Lung (tissue), 12 donors: ENCODE data around the gene TRPM6. TPM values are rescaled to one million over a fixed set of nuclear protein-coding genes. Genes with fewer than 3 reads are reported as not detected.

Experiments used
- ATAC-seq: fragments of 200-7000 bp; cut with Tn5 transposase; one replicate; pipeline ENCODE4 v1.9.1; 2020; ENCODE audit warnings: moderate number of reproducible peaks; ENCODE audit not compliant: insufficient read depth, low FRiP score
- DNase-seq, 3 donors: peaks; one replicate each; pipeline ENCODE4 v3.0.0-alpha.2; 2013 to 2017
- H3K27ac ChIP-seq, 2 donors: one replicate each; pipeline ENCODE4 v1.5.1; 2013; ENCODE audit warnings: mild to moderate bottlenecking in 2 of 2, moderate library complexity in 2 of 2, control low read depth in 1 of 2, inconsistent platforms in 1 of 2, low read depth in 1 of 2, low read length in 1 of 2
- H3K27me3 ChIP-seq, 3 donors: one replicate each; pipeline ENCODE4 v1.5.1; 2013; ENCODE audit warnings: low read length in 2 of 3; ENCODE audit not compliant: control insufficient read depth in 3 of 3, insufficient read depth in 3 of 3
- H3K36me3 ChIP-seq, 4 donors: one replicate each; pipeline ENCODE4 v1.5.1; 2013; ENCODE audit warnings: low read length in 4 of 4, mild to moderate bottlenecking in 1 of 4, moderate library complexity in 1 of 4; ENCODE audit not compliant: control insufficient read depth in 4 of 4, insufficient read depth in 4 of 4
- H3K4me1 ChIP-seq, 5 donors: one replicate each; pipeline ENCODE4 v1.5.1; 2013; ENCODE audit warnings: low read length in 5 of 5, mild to moderate bottlenecking in 2 of 5, moderate library complexity in 1 of 5; ENCODE audit not compliant: control insufficient read depth in 5 of 5, insufficient read depth in 5 of 5
- H3K4me3 ChIP-seq: one replicate; pipeline ENCODE4 v1.5.1; 2013; ENCODE audit warnings: mild to moderate bottlenecking, control low read depth, moderate library complexity
- H3K9ac ChIP-seq, 2 donors: one replicate each; pipeline ENCODE4 v1.5.1; 2013; ENCODE audit warnings: low read length in 2 of 2, control low read depth in 1 of 2; ENCODE audit not compliant: insufficient read depth in 1 of 2
- H3K9me3 ChIP-seq, 4 donors: one replicate each; pipeline ENCODE4 v1.5.1; 2013; ENCODE audit warnings: low read length in 3 of 4, mild to moderate bottlenecking in 1 of 4, moderate library complexity in 1 of 4; ENCODE audit not compliant: control insufficient read depth in 4 of 4, insufficient read depth in 3 of 4
- CTCF ChIP-seq: IDR thresholded peaks from 2 replicates; pipeline ENCODE4 v1.5.1; 2012; ENCODE audit warnings: mild to moderate bottlenecking; ENCODE audit errors: control extremely low read depth, extremely low read depth
- WGBS, 2 donors: extraction: QIAGEN DNeasy Blood & Tissue Kit; methylation state at CpG; one replicate each; pipeline ENCODE4 v1.1.7; 2013; 5-methylcytosine and 5-hydroxymethylcytosine counted together
- polyA plus RNA-seq, 2 donors: library from polyadenylated mRNA; stranded (reverse); fragments of 200-250 nt; gene quantifications; one replicate each; pipeline ENCODE4 v1.2.1, GENCODE V29; 2013
- total RNA-seq, 2 donors: library from RNA; depleted of rRNA in 1 of 2; stranded (reverse); fragments of >200 nt in 1 of 2; gene quantifications; one replicate each; pipeline ENCODE4 v1.2.1, GENCODE V29; 2014 to 2021
- donor health status: control.
- donor health status: control.
- donor health status: Bipolar disorder and iron deficiency.
- donor health status: healthy.
- donor health status: DM: yes; HTN: yes; CAD: no.

The TRPM6 gene
- total and polyA plus RNA-seq, 4 donors: 0.10 to 2.3 (median 0.70) TPM

- no peak for DNase-seq
- no peak for TF ChIP-seq CTCF
- Histone ChIP-seq H3K4me1 (no peaks in the 10 kb centered on the region), H3K9me3 (no peaks in the 10 kb centered on the region), H3K4me3 (no peak overlapping the region), H3K36me3 (no peaks in the 10 kb centered on the region), H3K9ac (no peak overlapping the region), H3K27ac (no peak overlapping the region), H3K27me3 (no peaks in the 10 kb centered on the region)
- ATAC-seq: no peak
- WGBS, 2 donors: 89 to 90% methylated on average over 4 of the region's 4 CpGs
These were observed 115.6 kb downstream of the TRPM6 start for GRCh38 chr9:74772121-74772520.

GRCh38 chr9:74771672-74772071 is 116.0 kb downstream of the TRPM6 start:
- H3K27me3 ChIP-seq: no peaks in the 10 kb centered on the region
- no peak overlapping the region for H3K4me3 ChIP-seq
- DNase-seq (no peak), ATAC-seq (no peak)
- no peak for TF ChIP-seq CTCF
- 94 to 95% methylated on average over 6 of the region's 6 CpGs for WGBS, 2 donors
- H3K4me1 ChIP-seq: no peaks in the 10 kb centered on the region
- no peaks in the 10 kb centered on the region for H3K36me3 ChIP-seq
- no peaks in the 10 kb centered on the region for H3K9me3 ChIP-seq
- H3K9ac ChIP-seq: no peak overlapping the region
- no peak overlapping the region for H3K27ac ChIP-seq

GRCh38 chr9:74771262-74771585 is 116.5 kb downstream of the TRPM6 start:
- Histone ChIP-seq H3K9ac (no peak overlapping the region), H3K36me3 (no peaks in the 10 kb centered on the region), H3K9me3 (no peaks in the 10 kb centered on the region), H3K27me3 (no peaks in the 10 kb centered on the region), H3K4me3 (no peak overlapping the region), H3K27ac (no peak overlapping the region), H3K4me1 (no peaks in the 10 kb centered on the region)
- no peak for DNase-seq
- no peak for TF ChIP-seq CTCF
- WGBS, 2 donors: 92 to 94% methylated on average over 7 of the region's 7 CpGs
- no peak for ATAC-seq

- Histone ChIP-seq H3K27ac (no peak overlapping the region), H3K9me3 (no peaks in the 10 kb centered on the region), H3K36me3 (no peaks in the 10 kb centered on the region), H3K4me3 (no peak overlapping the region), H3K4me1 (no peaks in the 10 kb centered on the region), H3K27me3 (no peaks in the 10 kb centered on the region), H3K9ac (no peak overlapping the region)
- no peak for TF ChIP-seq CTCF
- WGBS, 2 donors: 76% methylated on average over 22 of the region's 22 CpGs
- ATAC-seq: no peak
- DNase-seq: peak in 1 of 3 donors; percentile 16
These were observed 117.0 kb downstream of the TRPM6 start for GRCh38 chr9:74770508-74771261.
